Suppressor macrophage treated with lipopolysaccharide for 4 hours (primary cell): ENCODE data around the gene PARD6A.

Source experiments
- DNase-seq: peaks from one replicate; pipeline ENCODE4 v3.0.0-alpha.2; 2020

Gene PARD6A

DNA sequence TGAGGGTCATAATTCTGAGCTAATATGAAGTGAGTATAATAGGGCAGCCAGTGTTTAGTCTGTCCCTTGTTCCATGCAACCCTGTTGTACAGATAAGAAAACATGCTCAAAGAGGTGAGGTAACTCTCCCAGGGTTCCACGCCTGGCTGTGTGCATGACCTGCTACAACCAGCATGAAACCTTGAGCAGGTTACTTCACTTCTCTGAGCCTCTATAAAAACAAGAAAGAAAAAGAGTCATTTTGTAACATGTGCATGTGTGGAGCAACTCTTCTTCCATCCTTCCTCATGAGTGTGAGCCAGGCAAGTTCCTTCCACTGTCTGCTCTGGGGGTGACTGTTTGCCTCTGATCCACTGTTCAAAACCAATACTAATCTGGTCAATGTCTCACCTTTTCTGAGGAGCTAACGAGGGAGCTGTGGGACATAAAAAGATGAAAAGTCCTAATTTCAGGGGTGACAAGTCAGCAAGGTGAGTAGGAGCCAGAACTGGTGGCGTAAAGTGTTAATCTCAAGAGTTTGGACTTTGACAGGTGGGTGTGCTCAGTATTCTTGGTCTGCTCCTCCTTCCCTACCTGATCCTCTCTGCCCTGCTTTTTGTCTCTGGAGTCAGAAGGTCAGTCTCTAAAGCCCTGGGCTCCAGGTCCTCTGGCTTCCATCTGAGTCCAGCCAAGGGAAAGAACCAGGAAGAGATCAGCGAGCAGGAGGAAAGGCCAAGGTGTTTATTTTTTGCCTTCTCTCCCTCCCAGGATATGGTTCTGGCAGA is 36.8 kb downstream of the PARD6A start:
- no peak for DNase-seq

DNA sequence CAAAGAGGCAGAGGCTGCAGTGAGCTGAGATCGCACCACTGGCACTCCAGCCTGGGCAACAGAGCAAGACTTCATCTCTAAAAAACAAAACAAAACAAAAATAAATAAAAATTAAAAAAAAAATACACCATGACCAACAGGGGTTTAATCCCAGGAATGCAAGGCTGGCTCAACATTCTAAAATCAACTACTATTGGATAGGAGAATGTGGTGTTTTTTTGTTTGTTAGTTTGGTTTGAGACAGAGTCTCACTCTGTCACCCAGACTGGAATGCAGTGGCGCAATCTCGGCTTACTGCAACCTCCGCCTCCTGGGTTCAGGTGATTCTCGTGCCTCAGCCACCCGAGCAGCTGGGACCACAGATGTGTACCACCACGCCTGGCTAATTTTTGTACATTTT is 38.5 kb downstream of the PARD6A start:
- DNase-seq, result no peak

DNA sequence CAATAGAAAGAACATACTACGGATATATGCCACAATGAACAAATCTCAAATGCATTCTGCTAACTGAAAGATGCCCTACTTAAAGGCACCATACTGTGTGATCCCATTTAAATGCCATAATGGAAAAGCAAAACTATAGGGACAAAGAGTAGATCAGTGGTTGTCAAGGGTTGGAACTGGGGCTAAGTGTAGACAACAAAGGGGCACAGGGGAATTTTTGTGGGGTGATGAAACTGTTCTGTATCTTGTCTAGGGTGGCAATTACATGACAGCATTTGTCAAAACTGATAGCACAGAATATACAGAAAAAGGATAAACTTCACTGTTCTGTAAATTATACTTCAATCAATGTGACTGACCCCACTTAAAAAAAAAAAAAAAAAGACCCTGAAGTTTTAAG is 40.7 kb downstream of the PARD6A start:
- no peak for DNase-seq

DNA sequence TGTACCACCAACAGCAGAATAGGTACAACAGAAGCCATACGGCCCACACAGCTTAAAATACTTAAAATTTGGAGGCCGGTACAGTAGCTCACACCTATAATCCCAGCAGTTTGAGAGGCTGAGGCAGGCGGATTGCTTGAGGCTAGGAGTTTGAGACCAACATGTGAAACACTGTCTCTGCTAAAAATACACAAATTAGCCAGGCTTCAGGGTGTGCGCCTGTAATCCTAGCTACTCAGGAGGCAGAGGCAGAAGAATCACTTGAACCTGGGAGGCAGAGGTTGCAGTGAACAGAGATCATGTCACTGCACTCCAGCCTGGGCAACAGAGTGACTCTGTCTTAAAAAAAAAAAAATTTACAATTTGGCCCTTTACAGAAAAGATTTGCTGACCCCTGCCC is 41.4 kb downstream of the PARD6A start:
- no peak for DNase-seq

DNA sequence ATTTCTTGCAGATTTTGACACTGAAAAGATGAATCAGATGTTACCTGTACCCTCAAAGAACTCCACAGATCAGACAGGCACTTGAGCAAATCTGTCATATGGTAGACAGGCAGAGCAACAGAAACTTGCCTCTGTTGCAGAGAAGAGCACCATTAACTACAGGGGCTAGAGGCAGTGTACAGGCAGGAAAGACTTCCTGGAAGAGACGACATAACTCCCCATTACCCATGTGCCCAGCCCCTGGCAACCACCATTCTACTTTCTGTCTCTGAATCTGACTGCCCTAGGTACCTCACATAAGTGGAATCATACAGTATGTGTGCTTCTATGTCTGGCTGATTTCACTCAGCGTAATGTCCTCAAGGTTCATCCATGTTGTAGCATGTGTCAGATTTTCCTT is 42.9 kb downstream of the PARD6A start:
- no peak for DNase-seq

DNA sequence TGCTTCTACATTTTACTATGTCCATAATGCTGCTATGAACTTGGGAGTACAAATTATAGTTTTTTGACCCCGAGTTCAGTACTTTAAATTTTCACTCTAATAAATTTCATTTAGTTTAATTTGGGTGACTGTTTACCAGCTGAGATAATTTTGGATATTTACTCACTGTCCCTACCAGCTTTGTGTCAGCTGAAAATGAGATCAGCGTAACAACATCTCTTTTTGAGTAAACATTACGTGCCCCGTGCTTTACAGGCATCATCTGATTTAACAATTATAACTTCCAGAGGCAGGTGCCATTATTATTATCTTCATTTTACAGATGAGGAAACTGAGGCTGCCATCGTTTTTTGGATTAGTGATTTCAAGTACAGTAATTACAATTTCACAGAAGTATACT is 43.4 kb downstream of the PARD6A start:
- DNase-seq, result no peak

DNA sequence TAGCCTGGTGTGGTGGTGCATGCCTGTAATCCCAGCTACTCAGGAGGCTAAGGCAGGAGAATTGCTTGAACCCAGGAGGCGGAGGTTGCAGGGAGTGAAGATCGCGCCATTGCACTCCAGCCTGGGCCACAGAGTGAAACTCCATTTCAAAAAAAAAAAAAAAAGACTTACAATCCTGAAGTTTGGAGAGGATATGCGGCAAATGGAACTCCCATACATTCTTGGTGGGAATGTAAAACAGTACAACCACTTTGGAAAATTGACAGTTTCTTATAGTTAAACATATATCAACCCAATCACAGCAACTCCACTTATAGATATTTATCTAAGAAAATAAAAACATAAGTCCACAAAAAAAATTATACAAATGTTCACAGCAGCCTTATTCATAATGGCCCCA is 46.5 kb downstream of the PARD6A start:
- no peak for DNase-seq

DNA sequence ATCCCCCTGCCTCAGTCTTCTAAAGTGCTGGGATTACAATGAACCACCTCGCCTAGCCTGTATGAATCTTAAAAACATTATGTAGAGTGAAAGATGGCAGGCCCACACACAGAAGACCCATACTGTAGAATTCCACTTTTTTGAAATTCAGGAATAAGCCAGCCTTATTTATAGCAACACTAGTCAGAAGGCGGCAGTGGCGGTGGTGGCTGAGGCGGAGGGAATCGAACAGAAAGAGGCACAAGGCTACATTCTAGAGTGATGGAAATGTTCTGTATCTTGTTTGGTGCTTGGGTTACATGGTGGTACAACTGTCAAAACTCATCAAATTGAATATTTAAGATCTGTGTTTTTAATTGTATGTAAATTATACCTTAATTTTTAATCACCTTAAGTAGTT is 47.0 kb downstream of the PARD6A start:
- no peak for DNase-seq

DNA sequence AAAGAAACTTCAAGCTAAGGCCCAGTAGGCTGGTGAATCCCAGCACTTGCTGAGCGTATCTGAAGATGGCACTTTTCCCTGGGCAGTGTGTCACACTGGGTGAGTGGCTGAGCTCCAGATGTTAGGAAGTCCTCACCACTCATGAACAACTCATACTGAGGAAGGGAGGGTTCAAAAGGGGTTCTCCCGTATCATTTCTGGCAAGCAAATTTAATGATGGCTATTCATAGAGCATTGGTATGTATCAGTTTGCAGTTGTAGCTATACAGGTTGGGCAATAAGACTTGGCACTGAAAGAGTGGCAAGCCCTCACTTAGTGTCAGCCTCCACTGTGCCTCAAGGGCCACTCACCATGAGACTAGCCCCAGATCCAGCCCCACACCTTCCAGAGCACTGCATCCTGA is 47.6 kb downstream of the PARD6A start:
- no peak for DNase-seq

DNA sequence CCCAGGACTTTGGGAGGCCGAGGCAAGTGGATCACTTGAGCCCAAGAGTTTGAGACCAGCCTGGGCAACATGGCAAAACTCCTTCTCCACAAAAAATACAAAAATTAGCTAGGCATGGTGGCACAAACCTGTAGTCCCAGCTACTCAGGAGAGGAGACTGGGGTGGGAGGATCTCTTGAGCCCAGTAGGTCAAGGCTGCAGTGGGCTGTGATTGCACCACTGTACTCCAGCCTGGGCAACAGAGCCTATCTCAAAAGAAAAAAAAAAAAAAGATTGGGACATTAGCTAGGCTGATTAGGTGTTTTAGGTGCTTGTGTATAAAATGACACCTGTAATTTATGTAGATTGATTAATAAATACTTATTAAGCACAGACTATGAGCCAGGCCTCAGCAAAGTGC is 48.3 kb downstream of the PARD6A start:
- DNase-seq, result no peak

DNA sequence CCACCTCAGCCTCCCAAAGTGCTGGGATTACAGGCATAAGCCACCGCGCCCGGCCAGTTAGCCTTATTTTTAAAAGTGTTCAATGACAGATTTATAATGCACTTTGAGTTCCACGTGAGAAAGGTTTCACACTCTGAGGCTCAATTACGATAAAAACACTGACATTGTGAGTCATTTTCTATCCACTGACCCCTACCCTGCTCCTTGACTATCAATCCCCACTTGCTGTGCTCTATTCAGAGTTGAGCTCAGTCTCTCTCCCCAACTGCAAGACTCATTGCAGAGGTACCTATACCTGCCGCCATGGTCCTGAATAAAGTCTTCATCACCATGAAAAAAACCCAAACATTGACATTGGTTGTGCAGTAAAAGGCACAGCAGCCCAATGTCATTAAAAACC is 49.8 kb downstream of the PARD6A start:
- DNase-seq, result no peak
